Gastrocnemius medialis (tissue), 4 donors: Measurements from ENCODE around the gene MPZL3. TPM values are rescaled to one million over a fixed set of nuclear protein-coding genes. Genes with fewer than 3 reads are reported as not detected.
A peak's percentile ranks its signal among the peaks of the same experiment; 100 is the strongest.

ENCODE experiments used
- ATAC-seq, 2 donors: fragments of 150-250 bp; one replicate each; pipeline ENCODE4 v1.9.1; 2016
- DNase-seq, 2 donors: peaks; one replicate each; pipeline ENCODE4 v3.0.0-alpha.2; 2019
- H3K27ac ChIP-seq, 4 donors: fragments of 200-600 bp; sonication (generic); 1 replicate in 1 of 4; 2 replicates in 3 of 4; pipeline ENCODE4 v1.5.1; 2016 to 2018; ENCODE audit warnings: mild to moderate bottlenecking in 2 of 4, moderate library complexity in 1 of 4
- H3K27me3 ChIP-seq, 3 donors: fragments of 200-600 bp; sonication (generic) in 2 of 3; 1 replicate in 1 of 3; 2 replicates in 2 of 3; pipeline versions ENCODE4 v1.5.1 to v1.6.0; 2016 to 2019; ENCODE audit warnings: mild to moderate bottlenecking in 1 of 3, moderate library complexity in 1 of 3
- H3K36me3 ChIP-seq, 2 donors: fragments of 200-600 bp; sonication (generic) in 1 of 2; one replicate each; pipeline ENCODE4 v1.5.1; 2017 to 2018
- H3K4me1 ChIP-seq, 2 donors: fragments of 200-600 bp; sonication (generic) in 1 of 2; one replicate each; pipeline ENCODE4 v1.5.1; 2016 to 2017; ENCODE audit warnings: mild to moderate bottlenecking in 2 of 2
- H3K4me3 ChIP-seq, 4 donors: fragments of 200-600 bp; sonication (generic) in 3 of 4; 1 replicate in 1 of 4; 2 replicates in 3 of 4; pipeline ENCODE4 v1.5.1; 2016 to 2019; ENCODE audit warnings: mild to moderate bottlenecking in 2 of 4
- H3K9me3 ChIP-seq, 3 donors: fragments of 200-600 bp; sonication (generic) in 2 of 3; 1 replicate in 1 of 3; 2 replicates in 2 of 3; pipeline ENCODE4 v1.5.1; 2016 to 2019
- CTCF ChIP-seq, 5 experiments: fragments of 450-650 bp in 3 of 5; fragments of 200-600 bp in 2 of 5; sonication (generic) in 2 of 5; IDR thresholded peaks in 4 of 5; conservative IDR thresholded peaks in 1 of 5; 1 replicate in 4 of 5; 2 replicates in 1 of 5; pipeline ENCODE4 v1.5.1; 2016 to 2019; ENCODE audit warnings: antibody characterized with exemption in 5 of 5, mild to moderate bottlenecking in 3 of 5, moderate library complexity in 3 of 5
- POLR2A ChIP-seq, 2 donors: fragments of 450-650 bp; IDR thresholded peaks; one replicate each; pipeline ENCODE4 v1.6.1; 2017; ENCODE audit warnings: antibody characterized with exemption in 2 of 2, mild to moderate bottlenecking in 2 of 2, moderate library complexity in 2 of 2
- in situ Hi-C, 4 donors: fragments of 200-750 bp; cut with MboI; loops; one replicate each; pipeline versions ENCODE4 v1.15.0 to v1.8.0; 2017; ENCODE audit warnings: low sequenced_read_pairs in 4 of 4
- intact Hi-C: fragments of 100-400 bp; cut with DNase I; formaldehyde crosslinking; loops from one replicate; pipeline ENCODE4 v1.15.1; 2023; ENCODE audit warnings: low total_unique reads
- total RNA-seq, 4 donors: library from RNA; depleted of rRNA; stranded (reverse); fragments of >200 nt; gene quantifications; one replicate each; pipeline versions ENCODE4 v1.1.0 to v1.2.3, GENCODE V29; 2016

The MPZL3 gene
- total RNA-seq, 4 donors from 2014 or later = 0.10 to 2.1 (median 0.19) TPM

GRCh38 chr11:118200901-118201680 lies 51.1 kb downstream of the MPZL3 start:
- no peaks in the 10 kb centered on the region for H3K36me3 ChIP-seq
- peaks cover 0 to 5% of the 10 kb centered on the region in 2 donors for H3K4me1 ChIP-seq
- no peak for DNase-seq
- intact Hi-C loops = no loop called here
- in situ Hi-C loops = loop anchor here in 1 of 4 donors (10.0 kb wide), 1 partner anchor 94 kb away; no protein-coding TSS in a partner anchor
- TF ChIP-seq POLR2A (IDR thresholded peaks at IDR 0.05) (no peak), CTCF (IDR thresholded peaks at IDR 0.05 in 4 of 5, conservative IDR thresholded peaks at IDR 0.05 in 1 of 5) (no peak)
- no peaks in the 10 kb centered on the region for H3K27me3 ChIP-seq
- H3K27ac ChIP-seq = no peak overlapping the region
- no peaks in the 10 kb centered on the region for H3K9me3 ChIP-seq
- no peak overlapping the region for H3K4me3 ChIP-seq
- ATAC-seq = no peak

GRCh38 chr11:118200497-118200896 lies 51.7 kb downstream of the MPZL3 start:
- intact Hi-C loops = no loop called here
- no peaks in the 10 kb centered on the region for H3K9me3 ChIP-seq
- no peak overlapping the region for H3K27ac ChIP-seq
- peaks cover 4 to 9% of the 10 kb centered on the region in 2 donors for H3K4me1 ChIP-seq
- ATAC-seq (no peak), DNase-seq (no peak)
- in situ Hi-C loops = loop anchor here in 1 of 4 donors (10.0 kb wide), 1 partner anchor 94 kb away; no protein-coding TSS in a partner anchor
- no peaks in the 10 kb centered on the region for H3K36me3 ChIP-seq
- no peak overlapping the region for H3K4me3 ChIP-seq
- TF ChIP-seq CTCF (IDR thresholded peaks at IDR 0.05 in 4 of 5, conservative IDR thresholded peaks at IDR 0.05 in 1 of 5) = no peak
- TF ChIP-seq POLR2A (IDR thresholded peaks at IDR 0.05) = no peak
- no peaks in the 10 kb centered on the region for H3K27me3 ChIP-seq

GRCh38 chr11:118199135-118199534 lies 53.0 kb downstream of the MPZL3 start:
- intact Hi-C loops (loop anchor here (2.0 to 5.0 kb wide), 2 partner anchors 158 to 368 kb away; partner anchors contain the start of gene IFT46), in situ Hi-C loops (loop anchor here (5.0 to 25.0 kb wide), 6 partner anchors 146 to 296 kb away; partner anchors contain the start of genes CD3D (in 1 of the 4), CD3G (in 1 of the 4) and UBE4A (in 1 of the 4))
- Histone ChIP-seq H3K27ac (no peak overlapping the region), H3K36me3 (no peaks in the 10 kb centered on the region), H3K4me1 (peaks cover 15 to 18% of the 10 kb centered on the region in 2 donors), H3K4me3 (no peak overlapping the region), H3K27me3 (no peaks in the 10 kb centered on the region), H3K9me3 (no peaks in the 10 kb centered on the region)
- DNase-seq = no peak
- TF ChIP-seq CTCF (IDR thresholded peaks at IDR 0.05 in 4 of 5, conservative IDR thresholded peaks at IDR 0.05 in 1 of 5) (no peak), POLR2A (IDR thresholded peaks at IDR 0.05) (no peak)
- no peak for ATAC-seq

GRCh38 chr11:118198370-118198769 lies 53.8 kb downstream of the MPZL3 start:
- no peaks in the 10 kb centered on the region for H3K9me3 ChIP-seq
- H3K4me3 ChIP-seq = peak overlapping the region in 1 of 4 donors; percentile 4
- intact Hi-C loops (loop anchor here (1.0 to 5.0 kb wide), 4 partner anchors 93 to 369 kb away; partner anchors contain the start of gene IFT46), in situ Hi-C loops (loop anchor here (5.0 to 25.0 kb wide), 6 partner anchors 146 to 296 kb away; partner anchors contain the start of genes CD3D (in 1 of the 4), CD3G (in 1 of the 4) and UBE4A (in 1 of the 4))
- peak; percentile 42 to 52 for DNase-seq
- no peaks in the 10 kb centered on the region for H3K27me3 ChIP-seq
- no peak overlapping the region for H3K27ac ChIP-seq
- peaks cover 20 to 21% of the 10 kb centered on the region in 2 donors for H3K4me1 ChIP-seq
- ATAC-seq = no peak
- TF ChIP-seq POLR2A (IDR thresholded peaks at IDR 0.05) (no peak), CTCF (IDR thresholded peaks at IDR 0.05 in 4 of 5, conservative IDR thresholded peaks at IDR 0.05 in 1 of 5) (peak; percentile 69 to 88 (median 80))
- H3K36me3 ChIP-seq = no peaks in the 10 kb centered on the region
